Measurements from ENCODE around the gene SWSAP1. TPM values are rescaled to one million over a fixed set of nuclear protein-coding genes. Genes with fewer than 3 reads are reported as not detected.
"Not testable (repeated sequence)": the region's sequence is repeated elsewhere in the genome, so short reads cannot be mapped to it uniquely, and the experiment has no call there.

The SWSAP1 gene
- total RNA-seq, 6 donors from 2014 or later: 0.89 to 13.6 (median 3.7) TPM

GRCh38 chr19:11401808-11402543 is 27.5 kb downstream of the SWSAP1 start:
- H3K36me3 ChIP-seq: peaks cover 0 to 41% (median 18%) of the 10 kb centered on the region in 4 donors
- TF ChIP-seq POLR2A (IDR thresholded peaks at IDR 0.05): no peak
- TF ChIP-seq CTCF (IDR thresholded peaks at IDR 0.05): no peak
- TF ChIP-seq EP300 (IDR thresholded peaks at IDR 0.05): no peak
- TF ChIP-seq POLR2AphosphoS5 (IDR thresholded peaks at IDR 0.05): no peak
- peaks cover 0 to 7% (median 4%) of the 10 kb centered on the region in 4 donors for H3K4me1 ChIP-seq
- H3K9me3 ChIP-seq: no peaks in the 10 kb centered on the region
- no peak for DNase-seq
- H3K4me3 ChIP-seq: no peak overlapping the region
- 83 to 97% methylated on average over 5 to 6 of the region's 9 CpGs for WGBS, 2 donors
- no peak for ATAC-seq (ENCODE audit: low FRiP score in 2 of 2)
- no peak overlapping the region for H3K27ac ChIP-seq
- no peaks in the 10 kb centered on the region for H3K27me3 ChIP-seq

- TF ChIP-seq POLR2A (IDR thresholded peaks at IDR 0.05) (no peak), CTCF (IDR thresholded peaks at IDR 0.05) (no peak), EP300 (IDR thresholded peaks at IDR 0.05) (no peak), POLR2AphosphoS5 (IDR thresholded peaks at IDR 0.05) (no peak)
Measured at GRCh38 chr19:11404588-11405222, 30.2 kb downstream of the SWSAP1 start.

GRCh38 chr19:11405846-11406643 is 31.6 kb downstream of the SWSAP1 start:
- peak in 1 of 2 donors; percentile 83 for DNase-seq
- H3K9me3 ChIP-seq: no peaks in the 10 kb centered on the region
- peak overlapping the region in 1 of 4 donors; percentile 19 for H3K27ac ChIP-seq
- peak in 1 of 2 donors; percentile 36 for ATAC-seq (ENCODE audit: low FRiP score in 2 of 2)
- whole genome bisulfite sequencing, 2 donors: 69 to 71% methylated on average over 28 to 42 of the region's 44 CpGs
- H3K4me1 ChIP-seq: peaks cover 0 to 7% (median 4%) of the 10 kb centered on the region in 4 donors
- H3K27me3 ChIP-seq: no peaks in the 10 kb centered on the region
- H3K4me3 ChIP-seq: no peak overlapping the region
- TF ChIP-seq POLR2A (IDR thresholded peaks at IDR 0.05) (no peak), EP300 (IDR thresholded peaks at IDR 0.05) (no peak)
- peaks cover 0 to 30% (median 8%) of the 10 kb centered on the region in 4 donors for H3K36me3 ChIP-seq

More at GRCh38 chr19:11404588-11405222, 30.2 kb downstream of the SWSAP1 start:
- Histone ChIP-seq H3K36me3 (peaks cover 0 to 31% (median 10%) of the 10 kb centered on the region in 4 donors), H3K27ac (no peak overlapping the region), H3K4me1 (peaks cover 0 to 7% (median 4%) of the 10 kb centered on the region in 4 donors), H3K4me3 (no peak overlapping the region), H3K27me3 (no peaks in the 10 kb centered on the region), H3K9me3 (no peaks in the 10 kb centered on the region)
- ATAC-seq (ENCODE audit: low FRiP score in 2 of 2) (no peak), DNase-seq (no peak)
- WGBS, 2 donors: 56 to 66% methylated on average over 9 of the region's 9 CpGs

GRCh38 chr19:11406703-11407236 is 32.3 kb downstream of the SWSAP1 start:
- not testable (repeated sequence) for H3K4me3 ChIP-seq; ATAC-seq (ENCODE audit: low FRiP score in 2 of 2)
- 76 to 78% methylated on average over 7 to 12 of the region's 12 CpGs for WGBS, 2 donors

GRCh38 chr19:11408591-11408990 is 34.1 kb downstream of the SWSAP1 start:
- Histone ChIP-seq H3K9me3 (no peaks in the 10 kb centered on the region), H3K4me1 (peaks cover 0 to 7% (median 4%) of the 10 kb centered on the region in 4 donors), H3K4me3 (no peak overlapping the region), H3K27ac (no peak overlapping the region), H3K27me3 (no peaks in the 10 kb centered on the region), H3K36me3 (peaks cover 0 to 19% (median 2%) of the 10 kb centered on the region in 4 donors)
- DNase-seq (no peak), ATAC-seq (ENCODE audit: low FRiP score in 2 of 2) (no peak)
- TF ChIP-seq CTCF (IDR thresholded peaks at IDR 0.05): no peak
- TF ChIP-seq EP300 (IDR thresholded peaks at IDR 0.05): no peak
- no peak for TF ChIP-seq POLR2A (IDR thresholded peaks at IDR 0.05)
- TF ChIP-seq POLR2AphosphoS5 (IDR thresholded peaks at IDR 0.05): no peak
- WGBS, 2 donors: 91 to 92% methylated on average over 4 of the region's 4 CpGs

More at GRCh38 chr19:11406703-11407236, 32.3 kb downstream of the SWSAP1 start:
- peak in 1 of 2 donors; percentile 64 for DNase-seq
- peak overlapping the region in 1 of 4 donors; percentile 19 for H3K27ac ChIP-seq
- H3K4me1 ChIP-seq, H3K27me3 ChIP-seq, H3K9me3 ChIP-seq: not testable (repeated sequence)
- peaks cover 0 to 28% (median 6%) of the 10 kb centered on the region in 4 donors for H3K36me3 ChIP-seq

Data from upper lobe of left lung (tissue), 6 donors.